Astrocyte (in vitro differentiated cells and primary cell): Measurements from ENCODE around the gene LZTS3.

Experiments
- CTCF ChIP-seq: IDR thresholded peaks from 2 replicates; pipeline ENCODE4 v1.5.1; 2011; ENCODE audit warnings: low read depth, mild to moderate bottlenecking, inconsistent platforms, low read length, moderate library complexity; ENCODE audit not compliant: insufficient read depth
- EZH2 ChIP-seq: IDR thresholded peaks from 2 replicates; pipeline ENCODE4 v1.6.1; 2012; ENCODE audit warnings: mild to moderate bottlenecking, low read length, inconsistent platforms; ENCODE audit not compliant: insufficient read depth

- TF ChIP-seq CTCF, result no peak
- TF ChIP-seq EZH2, result no peak
Measured at GRCh38 chr20:3209257-3209945, 36.1 kb upstream of the LZTS3 start, which contains the start of gene ITPA.
